Measurements from ENCODE around the gene PICK1. TPM values are rescaled to one million over a fixed set of nuclear protein-coding genes. Genes with fewer than 3 reads are reported as not detected.

The PICK1 gene
- total RNA-seq, 1 experiment from 2014 or later, result 21.3 TPM

DNA sequence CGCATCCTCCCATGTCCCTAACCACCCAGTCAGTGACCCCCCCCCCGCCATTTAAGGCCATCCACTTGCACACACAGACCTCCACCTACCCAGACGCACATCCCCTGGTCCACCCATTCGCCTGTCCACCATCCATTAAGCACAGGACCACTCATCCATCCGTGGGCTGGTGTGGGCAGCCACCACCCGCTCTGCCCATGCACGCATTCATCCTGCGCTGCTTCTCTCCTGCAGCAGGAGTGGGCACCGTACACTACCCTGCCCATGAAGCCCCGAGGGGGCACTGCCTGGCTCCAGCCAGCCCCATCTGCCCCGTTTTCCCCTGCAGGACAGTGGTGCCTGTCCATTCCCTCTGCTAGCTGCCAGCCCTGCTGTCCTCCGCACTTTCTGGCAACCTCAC is 30.7 kb downstream of the PICK1 start:
- Histone ChIP-seq H3K27ac (ENCODE audit: low read length) (no peak overlapping the region), H3K4me3 (ENCODE audit: low read depth in 2 of 2, low read length in 2 of 2) (no peak overlapping the region), H3K27me3 (ENCODE audit: control insufficient read depth, insufficient read depth, low read length) (no peaks in the 10 kb centered on the region), H3K4me1 (ENCODE audit: control insufficient read depth, insufficient read depth, low read length) (no peaks in the 10 kb centered on the region; the same call in 1 of the 2 replicates), H3K9me3 (ENCODE audit: control insufficient read depth, insufficient read depth, low read depth, low read length) (no peaks in the 10 kb centered on the region), H3K36me3 (ENCODE audit: control insufficient read depth, insufficient read depth, low read length) (no peaks in the 10 kb centered on the region)
- in situ Hi-C loops (cut with HindIII; ENCODE audit: low pct_unique_long_range_greater_than_20kb, low sequenced_read_pairs), result no loop called here
- intact Hi-C loops (cut with micrococcal nuclease; ENCODE audit: unreplicated experiment), result no loop called here
- ATAC-seq (no peak), DNase-seq (ENCODE audit: low read depth, low spot score) (no peak)
- POLR2A ChIA-PET, result no interaction called here
- no peak for TF ChIP-seq POLR2AphosphoS5 (IDR thresholded peaks at IDR 0.05; ENCODE audit: low read depth, low read length)
- no peak for TF ChIP-seq TCF7L2 (IDR thresholded peaks at IDR 0.05; ENCODE audit: low read depth, low read length)
- TF ChIP-seq, protein P1, sequence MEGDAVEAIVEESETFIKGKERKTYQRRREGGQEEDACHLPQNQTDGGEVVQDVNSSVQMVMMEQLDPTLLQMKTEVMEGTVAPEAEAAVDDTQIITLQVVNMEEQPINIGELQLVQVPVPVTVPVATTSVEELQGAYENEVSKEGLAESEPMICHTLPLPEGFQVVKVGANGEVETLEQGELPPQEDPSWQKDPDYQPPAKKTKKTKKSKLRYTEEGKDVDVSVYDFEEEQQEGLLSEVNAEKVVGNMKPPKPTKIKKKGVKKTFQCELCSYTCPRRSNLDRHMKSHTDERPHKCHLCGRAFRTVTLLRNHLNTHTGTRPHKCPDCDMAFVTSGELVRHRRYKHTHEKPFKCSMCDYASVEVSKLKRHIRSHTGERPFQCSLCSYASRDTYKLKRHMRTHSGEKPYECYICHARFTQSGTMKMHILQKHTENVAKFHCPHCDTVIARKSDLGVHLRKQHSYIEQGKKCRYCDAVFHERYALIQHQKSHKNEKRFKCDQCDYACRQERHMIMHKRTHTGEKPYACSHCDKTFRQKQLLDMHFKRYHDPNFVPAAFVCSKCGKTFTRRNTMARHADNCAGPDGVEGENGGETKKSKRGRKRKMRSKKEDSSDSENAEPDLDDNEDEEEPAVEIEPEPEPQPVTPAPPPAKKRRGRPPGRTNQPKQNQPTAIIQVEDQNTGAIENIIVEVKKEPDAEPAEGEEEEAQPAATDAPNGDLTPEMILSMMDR (IDR thresholded peaks at IDR 0.05), result no peak
- no peak for TF ChIP-seq SIN3A (IDR thresholded peaks at IDR 0.05; ENCODE audit: borderline replicate concordance, insufficient read depth, low read depth, low read length)
- BruUV-seq (replicated peaks), result no TSS peak
- CTCF ChIA-PET, result no interaction called here

DNA sequence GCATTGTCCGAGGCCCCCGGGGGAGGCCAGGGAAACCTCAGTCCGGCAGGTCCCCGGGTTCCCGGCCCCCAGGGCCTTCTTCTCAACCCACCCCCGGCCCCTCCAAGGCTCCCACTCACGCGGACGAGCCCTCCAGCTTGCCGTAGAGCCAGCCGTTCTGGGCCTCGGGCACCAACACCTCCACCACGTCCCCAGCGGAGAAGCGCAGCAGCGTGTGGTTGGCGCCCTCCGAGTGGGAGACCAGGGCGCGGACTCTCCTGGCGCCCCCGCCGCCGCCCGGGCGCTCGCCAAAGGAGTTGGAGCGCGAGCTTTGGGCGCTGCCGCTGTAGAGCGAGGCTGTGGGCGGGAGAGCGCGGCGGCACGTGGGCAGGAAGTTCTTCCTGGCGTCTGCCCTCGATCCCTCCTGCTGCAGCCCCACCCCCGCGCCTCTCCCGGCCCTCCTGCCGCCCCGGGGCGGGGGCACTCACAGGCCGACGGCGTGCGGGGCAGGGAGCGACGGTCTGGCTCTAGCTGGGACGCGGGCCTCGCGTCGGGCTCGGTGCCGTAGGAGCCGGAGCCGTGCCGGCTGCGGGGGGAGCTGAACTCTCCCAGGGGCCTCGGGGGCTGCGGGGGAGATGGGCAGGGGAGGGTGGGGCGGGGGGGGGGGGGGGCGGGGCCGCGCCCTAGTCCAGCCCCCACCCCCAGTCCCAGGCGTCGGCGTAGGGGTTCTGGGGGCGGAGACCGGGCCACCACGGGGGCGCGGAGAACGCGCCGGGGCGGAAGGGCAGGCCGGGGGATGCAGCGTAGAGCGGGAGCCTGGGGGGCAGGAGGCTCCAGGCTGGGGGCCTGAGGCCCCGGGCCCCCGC is 31.6 kb downstream of the PICK1 start:
- no TSS peak for BruUV-seq (replicated peaks)
- in situ Hi-C loops (cut with HindIII; ENCODE audit: low pct_unique_long_range_greater_than_20kb, low sequenced_read_pairs), result no loop called here
- ATAC-seq, result no peak
- Histone ChIP-seq H3K27ac (ENCODE audit: low read length) (no peak overlapping the region), H3K4me3 (ENCODE audit: low read depth in 2 of 2, low read length in 2 of 2) (no peak overlapping the region), H3K4me1 (ENCODE audit: control insufficient read depth, insufficient read depth, low read length) (no peaks in the 10 kb centered on the region; the same call in 1 of the 2 replicates), H3K36me3 (ENCODE audit: control insufficient read depth, insufficient read depth, low read length) (no peaks in the 10 kb centered on the region), H3K9me3 (ENCODE audit: control insufficient read depth, insufficient read depth, low read depth, low read length) (no peaks in the 10 kb centered on the region), H3K27me3 (ENCODE audit: control insufficient read depth, insufficient read depth, low read length) (no peaks in the 10 kb centered on the region)
- CTCF ChIA-PET, result no interaction called here
- DNase-seq (ENCODE audit: low read depth, low spot score), result no peak
- TF ChIP-seq, protein P2, sequence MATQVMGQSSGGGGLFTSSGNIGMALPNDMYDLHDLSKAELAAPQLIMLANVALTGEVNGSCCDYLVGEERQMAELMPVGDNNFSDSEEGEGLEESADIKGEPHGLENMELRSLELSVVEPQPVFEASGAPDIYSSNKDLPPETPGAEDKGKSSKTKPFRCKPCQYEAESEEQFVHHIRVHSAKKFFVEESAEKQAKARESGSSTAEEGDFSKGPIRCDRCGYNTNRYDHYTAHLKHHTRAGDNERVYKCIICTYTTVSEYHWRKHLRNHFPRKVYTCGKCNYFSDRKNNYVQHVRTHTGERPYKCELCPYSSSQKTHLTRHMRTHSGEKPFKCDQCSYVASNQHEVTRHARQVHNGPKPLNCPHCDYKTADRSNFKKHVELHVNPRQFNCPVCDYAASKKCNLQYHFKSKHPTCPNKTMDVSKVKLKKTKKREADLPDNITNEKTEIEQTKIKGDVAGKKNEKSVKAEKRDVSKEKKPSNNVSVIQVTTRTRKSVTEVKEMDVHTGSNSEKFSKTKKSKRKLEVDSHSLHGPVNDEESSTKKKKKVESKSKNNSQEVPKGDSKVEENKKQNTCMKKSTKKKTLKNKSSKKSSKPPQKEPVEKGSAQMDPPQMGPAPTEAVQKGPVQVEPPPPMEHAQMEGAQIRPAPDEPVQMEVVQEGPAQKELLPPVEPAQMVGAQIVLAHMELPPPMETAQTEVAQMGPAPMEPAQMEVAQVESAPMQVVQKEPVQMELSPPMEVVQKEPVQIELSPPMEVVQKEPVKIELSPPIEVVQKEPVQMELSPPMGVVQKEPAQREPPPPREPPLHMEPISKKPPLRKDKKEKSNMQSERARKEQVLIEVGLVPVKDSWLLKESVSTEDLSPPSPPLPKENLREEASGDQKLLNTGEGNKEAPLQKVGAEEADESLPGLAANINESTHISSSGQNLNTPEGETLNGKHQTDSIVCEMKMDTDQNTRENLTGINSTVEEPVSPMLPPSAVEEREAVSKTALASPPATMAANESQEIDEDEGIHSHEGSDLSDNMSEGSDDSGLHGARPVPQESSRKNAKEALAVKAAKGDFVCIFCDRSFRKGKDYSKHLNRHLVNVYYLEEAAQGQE (IDR thresholded peaks at IDR 0.05; ENCODE audit: insufficient read depth in 1 of 2, low read depth in 2 of 2, low read length in 1 of 2), result no peak
- no peak for TF ChIP-seq SIN3A (IDR thresholded peaks at IDR 0.05; ENCODE audit: borderline replicate concordance, insufficient read depth, low read depth, low read length)
- no peak for TF ChIP-seq POLR2AphosphoS5 (IDR thresholded peaks at IDR 0.05; ENCODE audit: low read depth, low read length)
- TF ChIP-seq, protein P1 (IDR thresholded peaks at IDR 0.05), result no peak
- TF ChIP-seq TCF7L2 (IDR thresholded peaks at IDR 0.05; ENCODE audit: low read depth, low read length), result no peak
- POLR2A ChIA-PET, result no interaction called here
- intact Hi-C loops (cut with micrococcal nuclease; ENCODE audit: unreplicated experiment), result no loop called here
